Stimulated activated CD8-positive, alpha-beta memory T cell treated with anti-CD3 and anti-CD28 coated beads, Interleukin-7, amount 100 ng/mL, for 24 hours (primary cell): ENCODE data around the gene ARID3A.

ENCODE experiments used
- DNase-seq: peaks from one replicate; pipeline ENCODE4 v3.0.0-alpha.2; 2020; ENCODE audit warnings: low read depth

The ARID3A gene

GRCh38 chr19:990119-990571 is 64.3 kb downstream of the ARID3A start:
- DNase-seq: no peak

GRCh38 chr19:990746-991145 is 64.9 kb downstream of the ARID3A start:
- no peak for DNase-seq

GRCh38 chr19:991174-991931 is 65.5 kb downstream of the ARID3A start:
- DNase-seq: peak; percentile 49

GRCh38 chr19:991932-992669 is 66.3 kb downstream of the ARID3A start:
- no peak for DNase-seq

DNA sequence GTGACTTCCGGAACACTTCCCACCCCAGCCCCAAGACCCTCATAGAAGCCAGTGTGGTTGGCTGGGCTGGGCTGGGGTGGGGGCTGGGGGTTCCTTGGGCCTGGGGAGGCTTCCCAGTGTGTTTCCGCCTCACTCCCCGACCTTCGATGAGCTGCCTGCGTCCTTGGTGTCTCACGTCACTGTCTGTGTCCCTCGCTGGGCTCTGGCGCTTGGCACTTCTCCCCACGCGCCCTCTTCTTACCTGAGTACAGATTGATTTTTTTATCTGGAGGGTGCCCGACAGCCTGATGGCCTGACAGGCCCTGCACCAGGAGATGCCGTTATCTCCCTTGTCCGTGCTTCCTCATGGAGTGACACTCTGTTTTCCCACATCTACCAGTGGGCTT is 66.8 kb downstream of the ARID3A start:
- no peak for DNase-seq

DNA sequence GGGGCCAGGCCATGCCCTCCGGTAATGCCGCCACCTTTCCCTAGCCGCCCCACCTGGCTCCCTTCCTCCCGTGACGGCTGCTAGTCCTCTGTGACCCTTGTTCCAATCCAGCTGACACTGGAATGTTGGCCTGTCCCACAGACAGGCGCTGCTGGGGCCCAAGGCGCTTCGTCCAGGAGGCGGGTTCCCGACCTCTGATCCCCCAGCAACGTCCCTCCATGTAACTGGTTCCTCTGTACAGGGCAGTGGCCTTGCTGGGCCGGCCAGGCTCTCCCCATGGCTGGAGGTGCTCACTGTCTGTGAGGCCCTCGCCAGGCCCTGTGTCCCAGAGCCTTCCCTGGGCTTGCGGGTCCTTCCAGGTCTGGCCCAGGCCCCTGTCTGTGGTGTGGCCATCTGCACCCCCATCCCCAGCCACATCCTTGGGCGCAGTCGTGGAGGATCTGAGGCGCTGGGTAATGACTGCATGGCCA is 67.6 kb downstream of the ARID3A start:
- DNase-seq: no peak

DNA sequence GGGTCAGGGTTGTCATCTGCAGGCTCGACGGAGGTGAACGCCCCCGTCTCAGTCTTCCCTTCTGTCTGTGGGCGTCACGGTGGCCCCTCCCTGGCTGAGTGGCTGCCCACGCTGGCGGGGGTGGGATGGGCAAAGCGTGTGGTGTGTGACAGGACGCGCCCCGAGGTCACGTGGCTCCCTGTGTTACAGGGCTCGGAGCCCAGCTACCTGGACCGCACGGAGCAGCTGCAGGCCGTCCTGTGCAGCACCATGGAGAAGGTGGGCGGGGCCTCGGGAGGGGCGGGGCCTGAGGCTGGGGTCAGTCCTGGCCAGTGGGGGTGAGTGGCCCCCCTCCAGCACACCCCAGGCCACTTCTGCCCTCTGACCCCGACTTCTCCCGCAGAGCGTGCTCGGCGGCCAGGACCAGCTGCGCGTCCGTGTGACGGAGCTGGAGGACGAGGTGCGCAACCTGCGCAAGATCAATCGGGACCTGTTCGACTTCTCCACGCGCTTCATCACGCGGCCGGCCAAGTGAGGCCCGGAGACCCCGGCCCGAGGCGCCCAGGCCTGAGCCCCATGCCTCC is 68.1 kb downstream of the ARID3A start:
- DNase-seq: no peak

GRCh38 chr19:994516-994915 is 68.7 kb downstream of the ARID3A start:
- DNase-seq: no peak

DNA sequence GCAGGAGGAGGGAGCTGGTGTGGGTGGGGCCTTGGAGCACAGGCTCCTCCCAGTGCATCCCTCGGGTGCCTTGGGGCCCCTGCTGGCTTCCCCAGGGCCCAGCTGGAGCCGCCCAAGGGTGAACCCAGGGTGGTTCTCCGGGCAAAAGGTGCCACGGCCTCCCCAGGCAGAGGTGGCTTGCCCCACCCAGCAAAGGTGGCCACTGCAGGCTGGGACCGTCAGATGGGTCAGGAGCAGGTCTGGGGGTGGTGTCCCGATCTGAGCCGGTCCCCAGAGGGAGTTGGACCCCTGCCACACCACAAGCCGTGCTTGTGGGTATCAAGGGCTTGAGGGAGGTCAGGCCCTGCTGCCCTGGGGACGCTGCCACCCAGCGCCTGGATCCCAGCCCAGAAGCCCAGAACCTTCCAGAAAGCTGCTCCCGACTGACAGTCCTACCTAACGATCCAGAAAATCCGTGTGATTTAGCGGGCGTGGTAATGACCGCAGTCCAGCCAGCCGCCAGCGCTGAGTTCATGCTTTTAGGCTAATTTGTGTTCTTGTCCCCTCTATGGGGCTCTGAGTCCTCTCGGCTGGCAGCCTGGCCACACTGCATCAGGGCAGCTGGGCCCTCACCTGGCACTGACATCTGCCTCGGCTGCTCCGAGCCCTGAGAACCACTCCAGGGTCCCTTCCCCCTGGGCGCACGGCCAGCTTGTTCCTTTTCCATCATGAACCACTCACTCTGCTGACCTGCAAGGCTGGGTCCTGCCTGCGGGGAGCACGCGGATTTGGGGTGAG is 69.4 kb downstream of the ARID3A start:
- DNase-seq: no peak

DNA sequence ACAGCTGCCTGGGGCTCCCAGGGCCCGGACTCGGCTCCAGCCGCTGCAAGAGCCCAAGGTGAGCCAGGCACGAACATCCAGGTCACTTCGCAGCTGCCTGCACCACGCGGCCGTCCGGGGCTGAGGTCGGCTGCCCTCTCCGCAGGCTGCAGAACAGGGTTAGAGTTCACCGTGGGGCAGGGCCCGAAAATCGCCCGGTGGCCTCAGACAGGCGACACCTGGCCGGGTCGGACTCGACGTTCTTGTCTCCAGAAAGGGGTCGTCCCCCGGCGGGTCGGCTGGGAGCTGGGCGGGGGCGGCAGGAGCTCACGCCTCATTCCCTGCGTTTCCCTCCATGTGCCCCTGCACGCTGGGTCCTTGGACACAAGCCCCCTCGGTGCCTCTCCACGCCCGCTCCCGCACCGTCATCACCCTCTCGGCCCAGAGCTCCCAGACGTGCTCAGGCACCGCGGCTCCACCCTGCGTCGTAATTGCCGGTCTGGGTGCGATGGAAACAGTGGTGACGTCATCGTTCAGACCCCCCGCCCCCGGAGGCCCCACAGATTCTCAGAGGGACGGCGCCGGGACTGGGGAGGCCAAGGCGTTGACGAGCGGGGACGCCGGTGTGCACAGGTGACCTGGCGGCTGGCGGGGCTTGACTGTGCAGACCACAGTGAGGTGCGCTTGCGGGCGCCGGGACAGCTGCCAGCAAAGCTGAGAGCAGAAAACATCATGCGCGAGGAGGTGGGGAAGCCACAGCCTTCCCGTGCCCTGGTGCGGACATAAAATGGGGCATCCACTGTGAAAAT is 70.4 kb downstream of the ARID3A start:
- no peak for DNase-seq

- no peak for DNase-seq
These were observed 72.2 kb downstream of the ARID3A start for GRCh38 chr19:998064-998463.

DNA sequence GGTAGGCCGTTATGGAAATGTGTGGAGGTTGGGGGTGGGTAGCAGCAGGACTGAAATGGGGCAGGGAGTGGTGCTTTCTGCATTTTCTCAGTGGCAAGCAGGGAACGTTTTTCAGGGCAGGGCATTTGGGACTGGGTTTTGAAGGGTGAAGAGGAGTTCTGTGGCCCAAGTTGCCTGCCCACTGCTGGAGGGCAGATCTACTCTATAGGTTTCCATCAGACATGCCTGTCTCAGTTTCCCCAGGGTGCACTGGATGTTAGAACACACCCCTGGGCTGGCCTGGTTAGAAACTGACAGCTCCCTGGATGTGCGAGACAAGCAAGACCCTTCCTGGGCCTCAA is 73.5 kb downstream of the ARID3A start:
- DNase-seq: no peak

DNA sequence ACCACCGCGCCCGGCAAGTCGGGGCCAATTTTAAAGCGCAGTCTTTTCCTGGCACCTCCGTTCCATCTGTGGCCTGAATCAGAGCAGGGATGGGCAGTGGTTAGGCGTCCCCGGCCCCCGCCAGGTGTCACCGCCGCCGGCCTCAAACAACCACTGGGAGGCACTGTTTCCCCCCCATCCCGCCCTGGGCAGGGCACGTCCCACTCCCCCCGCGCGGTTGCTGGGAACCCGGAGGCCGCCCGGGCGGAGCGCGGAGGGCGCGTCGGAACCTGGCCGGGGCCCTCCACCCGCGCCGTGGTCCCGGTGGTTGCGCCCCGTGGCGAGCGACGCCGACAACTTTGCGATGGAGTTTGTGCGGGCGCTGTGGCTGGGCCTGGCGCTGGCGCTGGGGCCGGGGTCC is 74.3 kb downstream of the ARID3A start, which contains the start of gene GRIN3B:
GRIN3B (plus strand) TSS at position 325 of the 400 bp plus-strand sequence; CDS start at position 344, 19 bp downstream.
- no peak for DNase-seq

- no peak for DNase-seq
These were observed 75.0 kb downstream of the ARID3A start for GRCh38 chr19:1000591-1001537.

- DNase-seq: peak; percentile 48
These were observed 75.8 kb downstream of the ARID3A start for GRCh38 chr19:1001538-1002166.

GRCh38 chr19:1002600-1002999 is 76.8 kb downstream of the ARID3A start:
- no peak for DNase-seq

DNA sequence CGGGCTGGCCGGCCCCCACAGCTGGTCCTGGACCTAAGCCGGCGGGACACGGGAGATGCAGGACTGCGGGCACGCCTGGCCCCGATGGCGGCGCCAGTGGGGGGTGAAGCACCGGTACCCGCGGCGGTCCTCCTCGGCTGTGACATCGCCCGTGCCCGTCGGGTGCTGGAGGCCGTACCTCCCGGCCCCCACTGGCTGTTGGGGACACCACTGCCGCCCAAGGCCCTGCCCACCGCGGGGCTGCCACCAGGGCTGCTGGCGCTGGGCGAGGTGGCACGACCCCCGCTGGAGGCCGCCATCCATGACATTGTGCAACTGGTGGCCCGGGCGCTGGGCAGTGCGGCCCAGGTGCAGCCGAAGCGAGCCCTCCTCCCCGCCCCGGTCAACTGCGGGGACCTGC is 77.4 kb downstream of the ARID3A start:
- no peak for DNase-seq

DNA sequence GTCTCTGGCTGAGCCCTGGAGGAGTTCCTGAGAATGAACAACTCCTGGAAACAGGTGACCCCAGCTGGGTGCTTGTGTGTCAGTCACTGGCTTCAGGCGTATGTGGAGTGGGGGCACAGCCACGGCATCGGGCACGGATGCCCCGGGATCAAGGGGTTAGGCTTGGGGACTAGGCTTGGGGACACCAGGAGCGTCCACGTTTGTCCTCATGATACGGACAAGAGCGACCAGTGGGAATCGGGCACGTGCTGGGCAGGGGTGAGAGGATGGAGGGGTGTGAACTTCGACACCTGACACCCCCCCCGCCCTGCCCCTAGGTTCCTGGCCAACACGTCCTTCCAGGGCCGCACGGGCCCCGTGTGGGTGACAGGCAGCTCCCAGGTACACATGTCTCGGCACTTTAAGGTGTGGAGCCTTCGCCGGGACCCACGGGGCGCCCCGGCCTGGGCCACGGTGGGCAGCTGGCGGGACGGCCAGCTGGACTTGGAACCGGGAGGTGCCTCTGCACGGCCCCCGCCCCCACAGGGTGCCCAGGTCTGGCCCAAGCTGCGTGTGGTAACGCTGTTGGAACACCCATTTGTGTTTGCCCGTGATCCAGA is 78.5 kb downstream of the ARID3A start:
- DNase-seq: no peak
